Thymus (tissue), 11 donors: ENCODE results near the gene TMX4. TPM values are rescaled to one million over a fixed set of nuclear protein-coding genes. Genes with fewer than 3 reads are reported as not detected.

Experiments used
- DNase-seq, 9 donors: peaks; one replicate each; pipeline ENCODE4 v3.0.0-alpha.2; 2013; ENCODE audit warnings: low spot score in 9 of 9, low read depth in 6 of 9, missing footprints in 1 of 9
- H3K27ac ChIP-seq, 2 donors: one replicate each; pipeline ENCODE4 v1.5.1; 2013; ENCODE audit warnings: control low read depth in 1 of 2, low read depth in 1 of 2, low read length in 1 of 2, mild to moderate bottlenecking in 1 of 2, moderate library complexity in 1 of 2
- H3K27me3 ChIP-seq, 2 donors: one replicate each; pipeline ENCODE4 v1.5.1; 2013; ENCODE audit warnings: low read length in 1 of 2; ENCODE audit not compliant: control insufficient read depth in 2 of 2, insufficient read depth in 1 of 2
- H3K36me3 ChIP-seq, 2 donors: one replicate each; pipeline ENCODE4 v1.5.1; 2013; ENCODE audit warnings: low read length in 1 of 2, mild to moderate bottlenecking in 1 of 2, moderate library complexity in 1 of 2; ENCODE audit not compliant: control insufficient read depth in 2 of 2, insufficient read depth in 2 of 2
- H3K4me1 ChIP-seq, 2 donors: one replicate each; pipeline ENCODE4 v1.5.1; 2013; ENCODE audit warnings: low read length in 2 of 2; ENCODE audit not compliant: control insufficient read depth in 2 of 2, insufficient read depth in 2 of 2
- H3K4me3 ChIP-seq, 2 donors: one replicate each; pipeline ENCODE4 v1.5.1; 2013; ENCODE audit warnings: low read length in 2 of 2, control low read depth in 1 of 2, mild to moderate bottlenecking in 1 of 2
- H3K9me3 ChIP-seq, 2 donors: one replicate each; pipeline ENCODE4 v1.5.1; 2013; ENCODE audit warnings: low read length in 1 of 2, mild to moderate bottlenecking in 1 of 2; ENCODE audit not compliant: control insufficient read depth in 2 of 2, insufficient read depth in 1 of 2
- WGBS: extraction: QIAGEN DNeasy Blood & Tissue Kit; methylation state at CpG from one replicate; pipeline ENCODE4 v1.1.7; 2013; 5-methylcytosine and 5-hydroxymethylcytosine counted together
- polyA plus RNA-seq: library from polyadenylated mRNA; stranded (reverse); fragments of 200-250 nt; gene quantifications from one replicate; pipeline ENCODE4 v1.2.3, GENCODE V29; 2013
- total RNA-seq: library from RNA; stranded (reverse); fragments of 120-200 nt; gene quantifications from one replicate; pipeline ENCODE4 v1.2.4, GENCODE V29; 2013
- donor health status: healthy.

TMX4 gene
- total and polyA plus RNA-seq, 2 donors: 10.5 to 12.8 TPM

DNA sequence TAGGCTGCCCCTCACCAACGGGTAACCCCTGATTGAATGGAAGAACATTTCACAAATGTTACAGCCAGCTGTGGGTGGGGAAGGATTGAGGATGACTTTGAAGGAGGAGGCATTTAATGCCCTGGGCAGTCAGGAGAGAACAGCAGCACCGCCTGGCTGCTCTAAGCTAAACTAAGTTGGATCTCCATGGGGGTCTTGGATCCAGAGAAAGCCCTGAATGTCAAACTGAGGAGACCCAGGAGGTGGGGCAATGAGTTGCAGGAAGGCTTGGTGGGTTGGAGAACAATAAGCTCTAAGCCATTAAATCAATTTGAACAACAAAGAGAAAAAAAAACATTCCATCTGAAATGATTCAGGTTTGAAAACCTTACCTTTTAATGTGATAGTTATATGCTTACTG, 35.4 kb downstream of the TMX4 start:
- H3K4me3 ChIP-seq: no peak overlapping the region
- peaks cover 6 to 10% of the 10 kb centered on the region in 2 donors for H3K36me3 ChIP-seq
- no peaks in the 10 kb centered on the region for H3K4me1 ChIP-seq
- WGBS: 97% methylated on average over 2 of the region's 2 CpGs
- no peak for DNase-seq
- H3K27ac ChIP-seq: no peak overlapping the region
- H3K9me3 ChIP-seq: no peaks in the 10 kb centered on the region
- no peaks in the 10 kb centered on the region for H3K27me3 ChIP-seq

DNA sequence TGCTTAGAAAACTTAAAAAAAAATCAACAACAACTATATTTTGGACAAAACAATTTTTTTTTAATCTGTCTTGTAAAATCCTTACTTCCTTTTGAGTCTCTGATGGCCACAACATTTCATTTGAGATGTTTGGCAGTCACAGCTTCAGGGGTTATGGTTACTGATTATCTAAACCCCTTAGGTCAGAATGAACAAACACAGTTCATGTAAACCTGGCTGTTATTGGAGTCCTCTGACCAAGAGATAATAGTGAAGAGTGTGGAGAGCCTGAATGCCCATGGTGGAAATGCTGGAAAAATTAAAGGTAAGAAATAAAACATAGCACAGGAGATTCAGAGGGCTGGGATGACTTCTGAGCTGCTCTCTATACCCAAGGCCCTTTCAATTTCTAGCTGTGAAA, 38.2 kb downstream of the TMX4 start:
- H3K27me3 ChIP-seq: no peaks in the 10 kb centered on the region
- H3K36me3 ChIP-seq: peaks cover 6 to 10% of the 10 kb centered on the region in 2 donors
- DNase-seq: no peak
- H3K4me3 ChIP-seq: no peak overlapping the region
- no peaks in the 10 kb centered on the region for H3K4me1 ChIP-seq
- no peaks in the 10 kb centered on the region for H3K9me3 ChIP-seq
- no peak overlapping the region for H3K27ac ChIP-seq

DNA sequence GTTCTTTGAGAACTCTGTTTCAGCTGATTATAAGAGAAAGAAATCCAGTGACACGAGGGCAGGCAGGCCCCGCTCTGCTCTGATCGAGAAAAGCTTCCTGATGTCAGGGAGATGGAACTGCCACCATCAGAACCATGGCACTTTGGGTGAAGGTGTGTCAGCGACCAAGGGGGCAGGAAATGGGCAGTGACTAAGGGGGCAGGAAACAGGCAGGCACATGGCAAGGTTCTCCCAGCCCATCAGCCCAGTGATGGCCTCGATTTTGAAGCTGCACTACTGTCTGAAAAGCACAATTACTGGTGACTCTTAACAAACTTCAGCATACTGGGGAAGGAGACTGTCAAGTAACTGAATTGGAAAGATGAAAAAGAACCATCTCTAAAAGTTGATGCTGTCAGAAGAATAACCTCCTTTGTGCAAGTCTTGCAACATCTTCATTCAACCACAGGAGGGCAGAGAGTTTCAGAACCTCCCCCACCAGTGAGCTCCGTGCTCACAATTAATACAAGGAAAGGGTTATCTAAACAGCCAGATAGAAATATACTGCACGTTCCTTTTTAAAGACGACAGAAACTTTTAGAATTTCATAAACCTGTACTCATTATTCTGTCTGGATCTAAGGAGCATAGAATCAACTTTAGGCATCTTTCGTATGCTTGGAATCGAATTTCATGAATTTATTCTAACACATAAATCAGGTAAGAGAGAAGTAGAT, 39.1 kb downstream of the TMX4 start:
- H3K27me3 ChIP-seq: no peaks in the 10 kb centered on the region
- WGBS: 72% methylated on average over 10 of the region's 10 CpGs
- peaks cover 6 to 10% of the 10 kb centered on the region in 2 donors for H3K36me3 ChIP-seq
- no peak overlapping the region for H3K27ac ChIP-seq
- H3K4me3 ChIP-seq: no peak overlapping the region
- no peaks in the 10 kb centered on the region for H3K4me1 ChIP-seq
- no peaks in the 10 kb centered on the region for H3K9me3 ChIP-seq
- DNase-seq: peak in 3 of 9 donors; percentile 3 to 29 (median 8)

DNA sequence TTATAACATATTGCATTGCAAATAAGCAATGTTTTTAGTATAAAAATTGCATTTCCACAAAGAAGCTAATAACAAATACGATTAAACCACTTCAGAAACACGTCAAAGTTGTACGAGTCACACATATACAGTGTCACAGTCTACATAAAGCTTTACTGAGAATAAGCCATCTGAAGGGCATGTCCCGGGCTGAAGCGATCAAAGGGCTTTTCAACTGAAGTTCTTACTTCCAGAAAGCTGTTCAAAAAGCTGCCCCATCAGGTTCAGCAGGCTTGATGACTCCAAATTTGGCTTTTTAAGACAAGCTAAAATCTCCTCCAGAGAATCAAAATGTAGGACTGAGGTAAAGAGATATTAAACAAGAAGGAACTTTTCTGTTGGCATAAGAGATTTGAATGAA, 41.9 kb downstream of the TMX4 start:
- no peak overlapping the region for H3K27ac ChIP-seq
- WGBS: 97% methylated on average over 5 of the region's 5 CpGs
- no peaks in the 10 kb centered on the region for H3K4me1 ChIP-seq
- DNase-seq: no peak
- H3K9me3 ChIP-seq: no peaks in the 10 kb centered on the region
- peaks cover 6 to 10% of the 10 kb centered on the region in 2 donors for H3K36me3 ChIP-seq
- H3K27me3 ChIP-seq: no peaks in the 10 kb centered on the region
- H3K4me3 ChIP-seq: no peak overlapping the region

DNA sequence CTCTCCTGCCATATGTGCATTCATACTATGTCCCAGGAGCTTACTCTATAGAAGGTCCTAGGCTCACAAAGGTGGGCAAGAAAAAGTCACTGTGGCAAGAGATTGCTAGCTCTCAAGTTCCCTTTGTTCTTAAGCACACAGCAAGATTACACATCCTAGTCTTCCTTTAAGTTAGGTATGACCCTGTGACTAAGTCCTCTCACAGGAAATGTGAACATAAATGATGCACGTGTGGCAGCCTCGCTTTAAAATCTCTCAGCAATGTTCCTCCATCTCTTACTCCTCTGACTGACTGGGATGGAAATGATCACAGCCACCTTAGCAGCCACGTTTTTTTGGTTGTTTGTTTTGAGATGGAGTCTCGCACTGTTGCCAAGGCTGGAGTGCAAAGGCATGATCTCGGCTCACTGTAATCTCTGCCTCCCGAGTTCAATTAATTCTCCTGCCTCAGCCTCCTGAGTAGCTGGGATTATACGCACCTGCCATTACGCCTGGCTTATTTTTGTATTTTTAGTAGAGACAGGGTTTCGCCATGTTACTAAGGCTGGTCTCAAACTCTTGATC, 43.6 kb downstream of the TMX4 start:
- DNase-seq: no peak
- Histone ChIP-seq H3K27me3 (no peaks in the 10 kb centered on the region), H3K36me3 (no peaks in the 10 kb centered on the region), H3K9me3 (no peaks in the 10 kb centered on the region), H3K4me3 (no peak overlapping the region), H3K4me1 (no peaks in the 10 kb centered on the region), H3K27ac (no peak overlapping the region)
- WGBS: 91% methylated on average over 9 of the region's 9 CpGs

- 97% methylated on average over 4 of the region's 4 CpGs for WGBS
- no peaks in the 10 kb centered on the region for H3K9me3 ChIP-seq
- DNase-seq: no peak
- H3K4me3 ChIP-seq: no peak overlapping the region
- H3K27me3 ChIP-seq: no peaks in the 10 kb centered on the region
- H3K36me3 ChIP-seq: no peaks in the 10 kb centered on the region
- no peak overlapping the region for H3K27ac ChIP-seq
- H3K4me1 ChIP-seq: no peaks in the 10 kb centered on the region
Measured at GRCh38 chr20:7974785-7975435, 44.7 kb downstream of the TMX4 start.

DNA sequence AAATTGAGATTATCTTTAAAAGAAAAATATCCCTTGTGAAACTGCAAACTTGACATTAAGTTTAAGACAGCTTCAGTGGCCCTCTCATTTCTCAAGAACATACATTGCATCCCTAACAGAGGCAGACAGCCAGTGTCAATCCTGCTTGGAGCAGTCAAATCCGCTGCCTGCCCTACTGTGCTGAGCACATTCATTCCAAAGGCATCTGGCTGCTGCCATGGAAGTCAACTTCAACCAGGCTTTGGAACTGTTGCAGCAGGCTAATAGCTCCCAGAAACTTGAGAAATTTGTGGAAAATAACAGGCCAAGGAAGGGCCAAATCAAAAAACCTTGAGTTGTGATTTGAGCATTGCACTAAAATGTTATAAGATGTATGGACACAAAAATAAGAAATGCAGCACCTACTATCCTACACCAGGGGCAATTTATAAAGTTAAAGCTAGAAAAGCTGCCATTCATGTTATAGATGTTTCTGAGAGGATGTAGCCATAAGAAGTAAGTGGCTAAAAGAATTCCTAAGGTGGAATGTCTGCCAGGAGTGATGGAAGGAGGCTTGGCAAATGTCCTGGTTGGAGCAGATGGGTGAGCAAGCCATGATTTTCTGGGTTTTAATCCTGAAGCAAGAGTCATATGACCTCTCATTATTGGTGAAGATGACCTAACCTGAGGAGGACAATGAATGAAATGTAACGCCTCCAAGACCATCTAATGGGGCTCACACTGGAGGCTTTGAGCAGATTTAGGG, 47.9 kb downstream of the TMX4 start:
- H3K27ac ChIP-seq: no peak overlapping the region
- WGBS: 100% methylated on average over 2 of the region's 2 CpGs
- H3K4me3 ChIP-seq: no peak overlapping the region
- H3K36me3 ChIP-seq: no peaks in the 10 kb centered on the region
- no peaks in the 10 kb centered on the region for H3K27me3 ChIP-seq
- H3K4me1 ChIP-seq: no peaks in the 10 kb centered on the region
- no peak for DNase-seq
- no peaks in the 10 kb centered on the region for H3K9me3 ChIP-seq

DNA sequence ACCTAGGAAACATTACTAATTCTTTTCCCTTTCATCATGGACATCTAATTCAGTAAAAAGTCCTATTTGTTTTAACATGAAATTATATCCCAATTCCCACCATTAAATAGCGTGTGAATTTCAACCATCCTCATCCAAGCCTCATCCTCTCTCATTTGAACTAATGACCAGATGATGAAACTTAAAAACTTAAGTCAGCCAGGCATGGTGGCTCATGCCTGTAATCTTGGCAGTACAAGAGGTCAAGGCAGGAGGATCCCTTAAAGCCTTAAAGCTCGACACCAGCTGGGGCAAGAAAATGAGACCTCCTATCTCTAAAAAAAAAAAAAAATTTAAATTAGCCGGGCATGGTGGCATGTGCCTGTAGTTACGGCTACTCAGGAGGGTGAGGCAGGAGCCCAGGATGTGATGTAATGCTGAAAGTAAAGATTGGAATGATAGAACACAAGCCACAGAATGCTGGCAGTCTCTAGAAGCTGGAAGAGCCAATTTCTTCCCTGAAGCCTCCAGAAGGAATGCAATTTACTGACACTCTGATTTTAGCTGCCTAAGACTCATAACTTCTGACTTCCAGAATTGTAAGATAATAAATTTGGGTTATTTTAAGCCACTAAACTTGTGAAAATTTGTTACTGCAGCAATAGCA, 52.2 kb downstream of the TMX4 start:
- H3K9me3 ChIP-seq: no peaks in the 10 kb centered on the region
- no peak overlapping the region for H3K4me3 ChIP-seq
- H3K27me3 ChIP-seq: no peaks in the 10 kb centered on the region
- no peak for DNase-seq
- no peaks in the 10 kb centered on the region for H3K4me1 ChIP-seq
- no peaks in the 10 kb centered on the region for H3K36me3 ChIP-seq
- no peak overlapping the region for H3K27ac ChIP-seq
- WGBS: 95% methylated on average over 4 of the region's 4 CpGs
